SK-N-MC (cell line): Measurements from ENCODE around the gene ZNHIT6.

Experiments
- DNase-seq: peaks from one replicate; pipeline ENCODE4 v3.0.0-alpha.2; 2011; ENCODE audit warnings: low read depth, low spot score
- H3K27ac ChIP-seq: fragments of 200-600 bp; sonication (generic); 2 replicates; pipeline ENCODE4 v1.5.1; 2016; ENCODE audit warnings: mixed run types
- H3K36me3 ChIP-seq: fragments of 200-600 bp; sonication (generic); 2 replicates; pipeline ENCODE4 v1.6.1; 2017; ENCODE audit warnings: antibody characterized with exemption, low read length, mixed read lengths; ENCODE audit not compliant: insufficient read depth
- H3K4me3 ChIP-seq: fragments of 200-600 bp; sonication (generic); 2 replicates; pipeline ENCODE4 v1.5.1; 2016
- H3K9ac ChIP-seq: fragments of 200-600 bp; sonication (generic); 2 replicates; pipeline ENCODE4 v1.8.0; 2017; ENCODE audit warnings: mixed run types, mixed read lengths; ENCODE audit not compliant: insufficient read length
- H3K9me3 ChIP-seq: fragments of 200-600 bp; sonication (generic); 2 replicates; pipeline ENCODE4 v1.6.1; 2017; ENCODE audit warnings: low read depth, mild to moderate bottlenecking, antibody characterized with exemption, low read length, moderate library complexity, mixed read lengths
- EZH2 ChIP-seq: fragments of 200-600 bp; sonication (generic); IDR thresholded peaks from one replicate; pipeline ENCODE4 v1.6.1; 2017; ENCODE audit warnings: antibody characterized with exemption
- FOXP2 ChIP-seq: optimal IDR thresholded peaks from 2 replicates; pipeline ENCODE3; 2011; ENCODE audit warnings: mild to moderate bottlenecking, moderate library complexity; ENCODE audit not compliant: insufficient read depth; ENCODE audit errors: extremely low read length, control extremely low read depth
- POLR2AphosphoS5 ChIP-seq: IDR thresholded peaks from 2 replicates; pipeline ENCODE4 v1.6.1; 2012; ENCODE audit warnings: mild to moderate bottlenecking, low read depth, low read length, borderline replicate concordance

ZNHIT6 gene

GRCh38 chr1:85617633-85618100, 90.6 kb downstream of the ZNHIT6 start:
- no peaks in the 10 kb centered on the region for H3K9me3 ChIP-seq
- H3K4me3 ChIP-seq = no peak overlapping the region
- TF ChIP-seq FOXP2 (no peak), POLR2AphosphoS5 (no peak), EZH2 (no peak)
- DNase-seq = no peak
- peaks cover 4% of the 10 kb centered on the region; the same call in 1 of the 2 replicates for H3K36me3 ChIP-seq
- H3K27ac ChIP-seq = no peak overlapping the region
- H3K9ac ChIP-seq = no peak overlapping the region

GRCh38 chr1:85616736-85617135, 91.5 kb downstream of the ZNHIT6 start:
- Histone ChIP-seq H3K27ac (no peak overlapping the region), H3K4me3 (no peak overlapping the region), H3K9ac (no peak overlapping the region), H3K36me3 (peaks cover 4% of the 10 kb centered on the region; the same call in 1 of the 2 replicates), H3K9me3 (no peaks in the 10 kb centered on the region)
- no peak for DNase-seq
- TF ChIP-seq POLR2AphosphoS5 = no peak
- no peak for TF ChIP-seq FOXP2
- TF ChIP-seq EZH2 = no peak

GRCh38 chr1:85616364-85616705, 91.9 kb downstream of the ZNHIT6 start:
- H3K9ac ChIP-seq = no peak overlapping the region
- H3K36me3 ChIP-seq = peaks cover 4% of the 10 kb centered on the region; the same call in 1 of the 2 replicates
- DNase-seq = no peak
- no peak for TF ChIP-seq EZH2
- no peak for TF ChIP-seq POLR2AphosphoS5
- TF ChIP-seq FOXP2 = no peak
- no peak overlapping the region for H3K4me3 ChIP-seq
- H3K9me3 ChIP-seq = no peaks in the 10 kb centered on the region
- no peak overlapping the region for H3K27ac ChIP-seq

GRCh38 chr1:85615586-85616363, 92.5 kb downstream of the ZNHIT6 start:
- Histone ChIP-seq H3K9ac (no peak overlapping the region), H3K9me3 (no peaks in the 10 kb centered on the region), H3K27ac (no peak overlapping the region), H3K36me3 (peaks cover under 1% of the 10 kb centered on the region; the same call in 1 of the 2 replicates), H3K4me3 (no peak overlapping the region)
- TF ChIP-seq POLR2AphosphoS5 (no peak), EZH2 (no peak), FOXP2 (no peak)
- DNase-seq = no peak

GRCh38 chr1:85612704-85613361, 95.4 kb downstream of the ZNHIT6 start:
- Histone ChIP-seq H3K9ac (no peak overlapping the region), H3K4me3 (no peak overlapping the region), H3K36me3 (no peaks in the 10 kb centered on the region), H3K9me3 (no peaks in the 10 kb centered on the region), H3K27ac (no peak overlapping the region)
- no peak for TF ChIP-seq EZH2
- no peak for TF ChIP-seq FOXP2
- no peak for TF ChIP-seq POLR2AphosphoS5
- no peak for DNase-seq

GRCh38 chr1:85611856-85612255, 96.4 kb downstream of the ZNHIT6 start:
- Histone ChIP-seq H3K4me3 (no peak overlapping the region), H3K27ac (no peak overlapping the region), H3K9me3 (no peaks in the 10 kb centered on the region), H3K36me3 (no peaks in the 10 kb centered on the region), H3K9ac (no peak overlapping the region)
- no peak for DNase-seq
- no peak for TF ChIP-seq POLR2AphosphoS5
- TF ChIP-seq EZH2 = no peak
- no peak for TF ChIP-seq FOXP2

GRCh38 chr1:85611425-85611824, 96.8 kb downstream of the ZNHIT6 start:
- Histone ChIP-seq H3K9me3 (no peaks in the 10 kb centered on the region), H3K27ac (no peak overlapping the region), H3K36me3 (no peaks in the 10 kb centered on the region), H3K9ac (no peak overlapping the region), H3K4me3 (no peak overlapping the region)
- no peak for DNase-seq
- TF ChIP-seq POLR2AphosphoS5 (no peak), FOXP2 (no peak), EZH2 (no peak)

- no peak overlapping the region for H3K27ac ChIP-seq
- H3K9me3 ChIP-seq = no peaks in the 10 kb centered on the region
- H3K36me3 ChIP-seq = no peaks in the 10 kb centered on the region
- DNase-seq = no peak
- H3K4me3 ChIP-seq = no peak overlapping the region
- TF ChIP-seq EZH2 = no peak
- no peak for TF ChIP-seq POLR2AphosphoS5
- TF ChIP-seq FOXP2 = no peak
- H3K9ac ChIP-seq = no peak overlapping the region
These were observed 98.3 kb downstream of the ZNHIT6 start for GRCh38 chr1:85609976-85610375.

- no peaks in the 10 kb centered on the region for H3K36me3 ChIP-seq
- H3K9me3 ChIP-seq = no peaks in the 10 kb centered on the region
- H3K27ac ChIP-seq = no peak overlapping the region
- no peak overlapping the region for H3K4me3 ChIP-seq
- no peak overlapping the region for H3K9ac ChIP-seq
- no peak for DNase-seq
- no peak for TF ChIP-seq EZH2
- no peak for TF ChIP-seq POLR2AphosphoS5
- TF ChIP-seq FOXP2 = no peak
These were observed 99.4 kb downstream of the ZNHIT6 start for GRCh38 chr1:85608851-85609250.
